ENCODE measurements around the gene LRIT1. TPM values are rescaled to one million over a fixed set of nuclear protein-coding genes. Genes with fewer than 3 reads are reported as not detected.
A peak's percentile ranks its signal among the peaks of the same experiment; 100 is the strongest.

The LRIT1 gene
- total and polyA plus RNA-seq, 2 experiments from 2014 or later = not detected

- no peak overlapping the region for H2AFZ ChIP-seq
- H3K9me3 ChIP-seq (ENCODE audit: low read depth) = no peaks in the 10 kb centered on the region
- DNase-seq = no peak
- 2 to 6% methylated on average over 4 of the region's 4 CpGs for WGBS, 2 experiments (ENCODE audit: low coverage in 1 of 2, low lambda C conversion rate in 2 of 2, missing lambda C conversion rate in 2 of 2)
- no peaks in the 10 kb centered on the region for H4K20me1 ChIP-seq (ENCODE audit: insufficient read depth)
- no peak overlapping the region for H3K27ac ChIP-seq
- H3F3A ChIP-seq (ENCODE audit: insufficient read depth) = no peaks in the 10 kb centered on the region
- no peaks in the 10 kb centered on the region for H3K4me1 ChIP-seq (ENCODE audit: insufficient read depth)
- H3K36me3 ChIP-seq (ENCODE audit: low read depth) = no peaks in the 10 kb centered on the region
- no peaks in the 10 kb centered on the region for H3K9me2 ChIP-seq (ENCODE audit: insufficient read depth)
- H3K27me3 ChIP-seq (replicated peaks; ENCODE audit: insufficient read depth) = peaks cover 53% of the 10 kb centered on the region
- no peak overlapping the region for H3K4me2 ChIP-seq (ENCODE audit: unreplicated experiment)
- no peak overlapping the region for H3K4me3 ChIP-seq
- in situ Hi-C loops (cut with MboI) = no loop called here
- no peak for TF ChIP-seq EZH2 (IDR thresholded peaks at IDR 0.05; ENCODE audit: insufficient read depth, poor library complexity, severe bottlenecking)
- TF ChIP-seq EZH2phosphoT487 (IDR thresholded peaks at IDR 0.05; ENCODE audit: insufficient read depth, low read depth) = no peak
- H3K9ac ChIP-seq = no peak overlapping the region
- H3K79me2 ChIP-seq (ENCODE audit: insufficient read depth) = no peaks in the 10 kb centered on the region
Measured at GRCh38 chr10:84196083-84196482, 45.3 kb downstream of the LRIT1 start.

- no peak for TF ChIP-seq EZH2 (IDR thresholded peaks at IDR 0.05; ENCODE audit: insufficient read depth, poor library complexity, severe bottlenecking)
- TF ChIP-seq EZH2phosphoT487 (IDR thresholded peaks at IDR 0.05; ENCODE audit: insufficient read depth, low read depth) = no peak
- no peaks in the 10 kb centered on the region for H3K9me2 ChIP-seq (ENCODE audit: insufficient read depth)
- no peaks in the 10 kb centered on the region for H3K4me1 ChIP-seq (ENCODE audit: insufficient read depth)
- no peaks in the 10 kb centered on the region for H3K79me2 ChIP-seq (ENCODE audit: insufficient read depth)
- no peak overlapping the region for H2AFZ ChIP-seq
- in situ Hi-C loops (cut with MboI) = no loop called here
- H3K9me3 ChIP-seq (ENCODE audit: low read depth) = no peaks in the 10 kb centered on the region
- H3F3A ChIP-seq (ENCODE audit: insufficient read depth) = no peaks in the 10 kb centered on the region
- DNase-seq = no peak
- no peak overlapping the region for H3K27ac ChIP-seq
- H4K20me1 ChIP-seq (ENCODE audit: insufficient read depth) = no peaks in the 10 kb centered on the region
- no peak overlapping the region for H3K9ac ChIP-seq
- H3K36me3 ChIP-seq (ENCODE audit: low read depth) = no peaks in the 10 kb centered on the region
- no peak overlapping the region for H3K4me2 ChIP-seq (ENCODE audit: unreplicated experiment)
- 9 to 12% methylated on average over 35 to 37 of the region's 43 CpGs for WGBS, 2 experiments (ENCODE audit: low coverage in 1 of 2, low lambda C conversion rate in 2 of 2, missing lambda C conversion rate in 2 of 2)
- no peak overlapping the region; the same call in 1 of the 2 replicates for H3K4me3 ChIP-seq
- peaks cover 53% of the 10 kb centered on the region for H3K27me3 ChIP-seq (replicated peaks; ENCODE audit: insufficient read depth)
Measured at GRCh38 chr10:84195044-84195830, 46.1 kb downstream of the LRIT1 start.

- in situ Hi-C loops (cut with MboI) = no loop called here
- no peaks in the 10 kb centered on the region for H3K36me3 ChIP-seq (ENCODE audit: low read depth)
- no peaks in the 10 kb centered on the region for H4K20me1 ChIP-seq (ENCODE audit: insufficient read depth)
- peak within 1 kb of the TSS; percentile 41 for H3K4me3 ChIP-seq
- no peaks in the 10 kb centered on the region for H3K9me2 ChIP-seq (ENCODE audit: insufficient read depth)
- no peaks in the 10 kb centered on the region for H3K4me1 ChIP-seq (ENCODE audit: insufficient read depth)
- 2% methylated on average over 34 to 56 of the region's 61 CpGs for WGBS, 2 experiments (ENCODE audit: low coverage in 1 of 2, low lambda C conversion rate in 2 of 2, missing lambda C conversion rate in 2 of 2)
- peak within 1 kb of the TSS; percentile 23; the same call in 1 of the 2 replicates for H2AFZ ChIP-seq
- H3F3A ChIP-seq (ENCODE audit: insufficient read depth) = no peaks in the 10 kb centered on the region
- H3K4me2 ChIP-seq (ENCODE audit: unreplicated experiment) = peak within 1 kb of the TSS; percentile 32
- no peak within 1 kb of the TSS for H3K27ac ChIP-seq
- peak; percentile 50 for DNase-seq
- no peaks in the 10 kb centered on the region for H3K79me2 ChIP-seq (ENCODE audit: insufficient read depth)
- H3K9me3 ChIP-seq (ENCODE audit: low read depth) = no peaks in the 10 kb centered on the region
- no peak within 1 kb of the TSS for H3K9ac ChIP-seq
- peaks cover 53% of the 10 kb centered on the region for H3K27me3 ChIP-seq (replicated peaks; ENCODE audit: insufficient read depth)
- TF ChIP-seq EZH2 (IDR thresholded peaks at IDR 0.05; ENCODE audit: insufficient read depth, poor library complexity, severe bottlenecking) (peak; percentile 34), EZH2phosphoT487 (IDR thresholded peaks at IDR 0.05; ENCODE audit: insufficient read depth, low read depth) (no peak)
Measured at GRCh38 chr10:84194424-84195043, 46.8 kb downstream of the LRIT1 start, which contains the start of gene CDHR1. Gene CDHR1, plus strand, starts transcription at chr10:84194537. Its CDS starts 224 bp downstream, at chr10:84194761.

GRCh38 chr10:84193846-84194423 is 47.4 kb downstream of the LRIT1 start:
- Histone ChIP-seq H3K9me2 (ENCODE audit: insufficient read depth) (no peaks in the 10 kb centered on the region), H4K20me1 (ENCODE audit: insufficient read depth) (no peaks in the 10 kb centered on the region), H3F3A (ENCODE audit: insufficient read depth) (no peaks in the 10 kb centered on the region), H3K9me3 (ENCODE audit: low read depth) (no peaks in the 10 kb centered on the region), H3K27ac (no peak overlapping the region), H3K9ac (no peak overlapping the region), H3K79me2 (ENCODE audit: insufficient read depth) (no peaks in the 10 kb centered on the region), H3K27me3 (replicated peaks; ENCODE audit: insufficient read depth) (peaks cover 53% of the 10 kb centered on the region), H3K4me3 (peak overlapping the region; percentile 41), H3K4me1 (ENCODE audit: insufficient read depth) (no peaks in the 10 kb centered on the region), H2AFZ (peak overlapping the region; percentile 23; the same call in 1 of the 2 replicates), H3K4me2 (ENCODE audit: unreplicated experiment) (peak overlapping the region; percentile 32), H3K36me3 (ENCODE audit: low read depth) (no peaks in the 10 kb centered on the region)
- no peak for DNase-seq
- TF ChIP-seq EZH2 (IDR thresholded peaks at IDR 0.05; ENCODE audit: insufficient read depth, poor library complexity, severe bottlenecking) (no peak), EZH2phosphoT487 (IDR thresholded peaks at IDR 0.05; ENCODE audit: insufficient read depth, low read depth) (no peak)
- in situ Hi-C loops (cut with MboI) = no loop called here
- WGBS, 2 experiments (ENCODE audit: low coverage in 1 of 2, low lambda C conversion rate in 2 of 2, missing lambda C conversion rate in 2 of 2) = 7 to 9% methylated on average over 5 of the region's 5 CpGs

Measured in GM23248 (cell line).